ENCODE data around the gene BEND7.

Gene BEND7

DNA sequence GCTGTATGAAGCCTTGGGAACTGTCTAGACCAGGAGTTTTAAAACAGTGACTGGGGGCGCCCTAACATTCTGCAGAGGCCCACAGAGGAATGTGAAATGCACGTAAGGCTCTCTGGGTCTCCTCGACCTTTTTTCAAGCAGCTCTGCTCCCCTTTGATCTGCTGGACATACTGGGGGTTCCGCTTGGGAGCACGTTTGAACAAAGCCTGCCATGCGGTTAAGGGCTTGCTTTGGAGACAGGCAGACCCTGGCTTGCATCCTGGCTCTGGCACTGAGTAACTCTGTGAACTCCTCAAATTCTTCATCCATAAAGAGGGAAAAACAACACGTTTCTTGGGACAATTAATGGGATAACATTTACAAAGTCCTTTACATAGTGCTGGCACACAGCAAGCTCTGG, 7.8 kb downstream of the BEND7 start:
- no peak for DNase-seq (ENCODE audit: low spot score)

DNA sequence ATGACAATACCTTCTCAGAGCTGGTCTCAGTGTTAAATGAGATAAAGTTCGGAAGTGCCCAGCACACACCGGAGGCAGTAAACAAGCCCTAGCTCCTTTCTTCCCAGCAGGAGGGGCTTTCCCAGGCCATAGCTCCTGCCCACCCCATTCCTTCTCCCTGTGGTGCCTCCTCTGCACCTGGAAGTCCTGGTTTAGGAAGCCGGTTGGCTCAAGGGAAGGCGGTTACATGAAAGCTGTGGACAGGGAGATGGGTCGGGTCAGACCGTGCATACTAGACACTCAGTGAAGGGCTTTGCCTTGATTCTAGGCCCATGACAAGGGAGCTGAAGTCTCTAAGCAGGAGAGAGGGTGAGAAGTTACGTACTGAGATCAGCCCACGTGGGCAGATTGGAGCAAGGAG, 8.6 kb downstream of the BEND7 start:
- DNase-seq (ENCODE audit: low spot score) = no peak

DNA sequence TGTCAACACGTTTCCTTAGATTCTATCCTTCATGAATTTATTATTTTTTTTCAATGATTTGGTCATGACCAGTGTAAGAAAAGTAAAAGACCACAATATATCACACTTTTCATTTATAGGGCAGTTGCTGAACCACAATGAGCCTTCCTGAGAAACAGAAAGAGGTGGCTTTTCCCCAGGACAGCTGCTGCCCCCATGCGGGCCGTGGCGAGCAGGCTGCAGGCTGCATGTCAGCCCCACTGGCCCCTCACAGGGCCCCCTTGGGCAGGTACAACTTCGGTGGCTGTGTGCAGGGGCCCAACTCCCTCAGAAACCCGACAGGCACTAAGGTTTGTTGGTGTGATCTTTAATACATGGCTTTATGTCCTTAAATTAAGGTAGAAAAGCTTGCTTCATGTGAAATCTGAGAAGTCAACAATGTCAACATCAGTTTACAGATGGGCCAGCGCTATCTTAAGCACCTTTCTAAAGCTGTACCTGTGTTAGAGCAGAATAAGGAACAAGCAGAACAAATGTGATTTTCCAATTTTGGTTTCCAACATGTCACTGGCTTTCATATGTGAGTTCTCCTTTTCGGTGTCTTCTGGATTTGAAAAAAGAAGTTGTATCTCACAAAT, 10.6 kb downstream of the BEND7 start:
- DNase-seq (ENCODE audit: low spot score) = peak; percentile 23

DNA sequence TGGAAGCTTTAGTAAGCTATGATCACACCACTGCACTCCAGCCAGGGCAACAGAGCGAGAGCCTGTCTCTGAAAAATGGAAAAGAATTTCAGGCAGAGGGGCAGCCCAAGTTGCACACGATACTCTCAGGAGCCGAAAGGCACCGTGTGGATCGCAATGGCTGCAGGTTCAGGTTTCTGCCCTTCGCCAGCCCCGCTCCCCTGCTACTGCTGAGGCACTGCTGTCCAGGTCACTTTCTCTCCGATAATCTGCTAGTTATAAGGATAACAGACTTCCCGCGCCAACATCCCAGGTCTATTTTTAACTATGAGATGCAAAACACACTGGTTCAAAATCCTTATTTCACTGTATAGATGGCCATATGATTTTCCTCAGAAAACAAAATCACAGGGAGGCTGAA, 11.1 kb downstream of the BEND7 start:
- DNase-seq (ENCODE audit: low spot score) = no peak

DNA sequence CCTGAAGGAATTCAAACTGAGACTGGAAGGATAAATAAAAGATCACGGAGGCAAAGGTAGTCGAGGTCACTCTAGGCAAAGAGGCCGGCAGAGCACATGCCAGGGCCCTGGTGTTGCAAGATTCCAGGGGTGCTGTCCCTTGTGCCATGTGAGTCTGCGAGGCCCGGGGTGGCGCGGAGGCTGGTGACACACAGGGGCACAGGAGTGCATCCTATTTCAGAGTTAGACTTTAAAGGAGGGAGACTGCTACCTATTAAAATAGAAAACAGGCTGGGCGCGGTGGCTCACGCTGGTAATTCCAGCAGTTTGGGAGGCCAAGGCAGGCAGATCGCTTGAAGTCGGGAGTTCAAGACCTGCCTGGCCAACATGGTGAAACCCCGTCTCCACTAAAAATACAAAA, 12.6 kb downstream of the BEND7 start:
- no peak for DNase-seq (ENCODE audit: low spot score)

DNA sequence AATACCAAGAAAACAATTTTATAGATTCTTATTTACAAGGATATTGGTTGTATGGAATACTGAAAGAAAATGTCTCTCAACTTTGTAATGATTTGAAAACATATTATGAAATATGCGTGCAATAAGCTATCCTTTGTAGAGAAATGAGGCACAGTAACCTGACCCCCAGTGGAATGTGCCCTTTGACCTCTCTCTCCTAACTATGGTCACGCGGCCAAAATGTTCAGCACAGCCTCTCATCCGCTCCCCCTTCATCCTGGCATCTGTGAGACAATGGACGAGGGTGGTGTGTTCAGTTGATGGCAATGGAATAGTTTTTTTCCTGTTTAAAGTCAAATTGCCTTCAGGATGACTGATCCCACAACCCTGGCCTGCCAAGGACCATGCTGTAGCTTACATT, 13.3 kb downstream of the BEND7 start:
- no peak for DNase-seq (ENCODE audit: low spot score)

DNA sequence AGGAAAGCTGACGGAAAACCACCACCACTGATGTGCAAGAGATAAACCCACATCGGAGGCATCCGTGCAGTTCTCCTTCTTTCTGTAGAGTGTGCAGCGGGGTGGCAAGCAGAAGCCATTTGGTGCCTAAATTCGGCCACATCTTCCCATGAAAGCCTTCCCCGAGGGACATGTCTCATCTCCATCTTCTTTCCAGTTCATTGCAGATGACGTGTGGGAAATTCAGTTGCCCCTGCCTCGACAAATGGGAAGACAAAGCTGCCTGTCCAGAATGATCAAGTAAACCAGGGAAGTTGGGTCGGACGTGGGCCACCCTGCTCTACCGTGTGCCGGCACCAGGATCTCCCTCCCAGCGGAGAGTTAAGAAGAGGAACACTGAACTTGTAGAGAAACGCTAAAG, 14.5 kb downstream of the BEND7 start:
- DNase-seq (ENCODE audit: low spot score) = no peak

DNA sequence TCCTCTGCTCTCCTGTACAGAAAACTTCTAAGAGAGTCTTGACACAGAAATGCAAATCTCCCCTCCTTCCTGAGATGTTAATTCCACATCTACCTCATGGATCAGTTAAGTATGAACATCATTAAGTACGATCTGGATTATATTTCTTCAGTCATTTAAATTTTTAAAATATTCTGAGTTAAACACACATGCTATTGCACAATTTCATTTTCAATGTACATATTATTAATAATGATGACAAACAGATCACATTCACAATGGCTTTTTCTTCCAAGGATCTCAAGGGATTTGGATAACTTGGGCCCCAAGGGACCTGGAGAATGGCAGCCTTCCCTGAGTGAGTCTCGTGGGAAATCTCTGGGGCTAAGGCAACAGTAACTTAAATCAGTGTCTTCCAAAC, 16.2 kb downstream of the BEND7 start:
- no peak for DNase-seq (ENCODE audit: low spot score)

DNA sequence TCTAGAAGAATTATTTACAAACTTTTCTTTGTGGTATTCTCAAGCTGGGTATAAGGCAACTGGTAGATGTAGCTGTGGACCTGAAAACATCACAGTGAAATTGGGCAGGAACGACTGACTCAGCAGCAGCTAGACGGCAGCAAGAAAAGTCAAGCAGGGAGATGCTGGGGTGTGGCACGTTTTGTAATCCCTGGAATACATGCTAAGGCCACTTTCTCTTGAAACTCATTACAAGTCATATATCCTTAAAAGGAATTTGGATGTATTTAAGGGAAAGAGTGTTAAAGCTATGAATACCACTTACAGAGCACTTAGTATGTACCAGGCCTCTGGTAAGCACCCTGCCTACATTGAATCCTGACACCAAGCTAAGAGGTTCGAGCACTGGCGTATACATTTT, 17.4 kb downstream of the BEND7 start:
- DNase-seq (ENCODE audit: low spot score) = no peak

DNA sequence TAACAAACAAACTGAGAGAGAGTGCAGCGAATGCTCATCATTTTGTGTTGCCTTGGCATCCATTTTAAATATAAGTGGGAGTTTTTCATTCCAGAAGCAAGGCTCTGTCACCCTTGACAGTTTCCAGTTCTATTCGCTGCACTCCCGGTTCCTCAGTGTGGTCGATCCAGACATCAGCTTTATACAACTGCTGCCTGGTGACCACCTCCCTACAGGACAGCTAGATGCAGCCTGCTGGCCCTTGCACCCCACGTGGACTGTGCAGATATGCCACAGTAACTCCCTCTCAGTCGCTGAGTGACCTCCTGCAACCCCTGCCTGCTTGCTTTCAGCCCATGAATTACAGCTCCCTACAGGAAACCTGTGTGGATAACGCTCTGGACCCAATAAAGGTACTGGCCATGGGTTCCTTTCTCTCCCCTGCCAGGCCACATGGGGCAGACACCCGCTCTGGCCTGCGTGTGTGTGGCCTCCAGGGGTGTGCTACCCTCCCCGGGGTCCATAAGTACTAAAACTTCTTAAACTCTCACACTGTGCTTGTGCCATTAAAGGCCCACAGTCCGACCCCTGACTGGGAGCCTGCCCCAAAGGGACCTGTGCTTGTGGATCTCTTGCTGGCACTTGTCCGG, 23.6 kb downstream of the BEND7 start:
- no peak for DNase-seq (ENCODE audit: low spot score)

DNA sequence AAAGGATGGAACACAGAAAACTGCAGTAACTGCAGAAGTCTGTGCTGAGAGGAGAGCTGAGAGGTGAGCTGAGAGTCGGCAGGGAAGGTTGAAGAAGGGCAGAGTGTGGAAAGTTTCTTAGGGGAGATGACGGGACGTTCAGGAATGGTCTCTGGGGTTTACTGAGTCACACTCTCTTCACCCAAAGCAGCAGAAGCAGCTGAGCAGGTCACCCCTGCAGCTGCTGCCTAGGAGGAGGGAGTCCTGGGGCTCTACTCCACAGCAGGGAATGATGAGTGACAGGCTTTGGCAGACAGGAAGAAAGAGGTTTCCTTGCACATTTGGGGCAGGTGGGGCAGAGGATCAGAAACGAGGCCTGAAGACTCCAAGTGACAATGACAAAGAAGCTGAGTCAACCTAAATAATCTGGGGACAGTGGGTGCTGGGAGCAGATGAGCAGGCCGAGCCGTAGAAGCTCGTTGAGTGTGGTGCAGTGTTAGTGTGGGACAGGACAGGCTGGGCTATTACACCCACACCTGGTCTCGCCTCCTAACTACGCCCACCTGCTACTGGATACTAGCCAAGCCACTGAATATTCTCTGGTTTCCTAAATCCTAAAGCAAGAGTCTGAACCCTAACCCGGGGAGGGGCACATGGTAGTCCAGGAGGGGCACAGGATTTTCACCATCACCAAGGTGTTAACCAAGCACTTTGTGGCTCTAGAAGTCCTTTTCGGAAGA, 24.9 kb downstream of the BEND7 start:
- peak; percentile 56 for DNase-seq (ENCODE audit: low spot score)

DNA sequence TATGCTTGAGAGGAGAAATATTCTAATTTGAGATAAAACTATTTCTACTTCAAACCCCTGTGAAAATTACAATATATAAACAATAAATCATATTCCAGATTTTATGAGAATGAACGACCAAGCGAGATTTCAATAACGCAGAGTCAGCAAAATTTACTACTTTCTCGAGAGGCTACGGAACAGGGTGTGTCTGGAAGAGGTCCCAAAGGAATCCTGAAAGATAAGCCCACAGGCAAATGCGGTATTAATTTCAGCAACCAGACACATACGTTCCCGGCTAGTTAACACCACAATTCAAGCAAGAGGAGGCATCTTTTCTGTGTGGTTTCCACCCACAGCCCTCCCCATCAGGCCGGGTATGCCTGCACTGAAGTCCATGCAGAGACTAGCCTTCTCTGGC, 26.4 kb downstream of the BEND7 start:
- no peak for DNase-seq (ENCODE audit: low spot score)

DNA sequence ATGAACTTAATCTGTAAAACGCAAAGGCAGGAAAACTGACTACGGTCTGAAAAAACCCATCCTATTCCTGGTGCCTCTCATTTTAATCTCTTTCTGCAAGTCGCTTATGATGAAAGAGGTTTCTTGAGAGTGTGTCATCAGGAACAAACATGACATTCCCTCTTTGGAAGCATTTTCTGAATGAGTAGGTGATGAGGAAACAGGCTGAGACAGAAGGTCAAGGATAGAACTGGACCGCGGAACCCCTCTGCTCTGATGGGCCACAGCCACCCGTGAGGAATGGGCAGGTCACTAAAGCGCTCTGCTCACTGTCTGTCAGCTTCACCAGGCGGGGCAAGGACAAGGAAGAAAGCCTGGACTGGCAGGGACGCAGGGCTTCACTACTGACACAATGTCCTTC, 28.6 kb downstream of the BEND7 start:
- DNase-seq (ENCODE audit: low spot score) = no peak

DNA sequence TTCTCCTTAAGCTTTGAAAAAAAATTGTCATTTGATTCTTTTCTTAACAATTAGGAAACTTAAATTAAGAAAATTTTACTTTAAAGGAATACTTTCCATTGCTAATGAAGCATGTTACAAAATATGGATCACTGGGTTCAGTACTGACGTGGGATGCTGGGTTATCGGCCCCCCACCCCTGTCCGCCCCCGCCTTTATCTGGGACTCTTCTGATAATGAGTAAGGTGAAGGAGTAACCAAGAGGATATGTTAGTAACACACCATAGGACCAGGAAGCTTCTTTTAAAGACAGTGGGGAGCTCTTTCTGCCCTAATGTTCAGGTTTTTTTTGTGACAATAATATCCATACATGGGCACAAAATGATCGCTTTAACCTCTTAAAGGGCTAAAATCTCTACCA, 29.7 kb downstream of the BEND7 start:
- DNase-seq (ENCODE audit: low spot score) = no peak

DNA sequence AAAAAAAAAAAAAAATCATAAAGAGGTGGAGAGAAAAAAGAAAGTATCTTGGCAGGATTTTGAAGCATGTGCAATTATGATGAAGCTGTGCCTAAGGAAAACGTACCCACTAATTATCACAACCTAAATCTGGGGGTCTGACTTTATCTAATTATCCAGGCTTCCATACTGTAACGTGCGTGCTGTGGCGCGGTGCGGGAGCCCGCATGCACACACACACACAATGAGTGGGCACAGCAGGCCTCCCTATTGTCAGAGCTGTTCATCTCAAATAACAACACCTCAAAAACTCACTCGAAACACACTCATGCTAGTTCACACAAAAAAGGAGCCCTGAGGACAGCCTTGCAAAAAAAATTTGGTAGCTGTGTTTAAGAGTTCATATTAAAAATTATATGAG, 31.9 kb downstream of the BEND7 start:
- DNase-seq (ENCODE audit: low spot score) = no peak

DNA sequence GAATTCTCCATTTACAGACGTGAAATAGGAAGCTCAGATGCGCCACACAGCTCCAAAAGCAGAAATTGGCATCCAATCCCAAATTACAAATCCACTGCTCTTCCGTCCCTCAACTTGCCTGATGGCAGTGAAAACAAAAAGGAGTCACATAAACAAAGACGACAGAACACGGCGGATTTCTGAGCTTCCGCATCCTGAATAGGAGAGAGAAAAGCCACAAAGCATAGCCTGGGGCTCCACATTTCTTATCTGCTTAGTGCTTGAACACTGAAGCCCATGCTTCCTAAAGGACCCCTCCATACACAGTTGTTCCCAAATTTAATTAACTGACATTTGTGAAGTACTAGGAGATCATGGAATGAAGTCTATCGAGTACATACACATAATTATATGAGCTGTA, 32.6 kb downstream of the BEND7 start:
- no peak for DNase-seq (ENCODE audit: low spot score)

DNA sequence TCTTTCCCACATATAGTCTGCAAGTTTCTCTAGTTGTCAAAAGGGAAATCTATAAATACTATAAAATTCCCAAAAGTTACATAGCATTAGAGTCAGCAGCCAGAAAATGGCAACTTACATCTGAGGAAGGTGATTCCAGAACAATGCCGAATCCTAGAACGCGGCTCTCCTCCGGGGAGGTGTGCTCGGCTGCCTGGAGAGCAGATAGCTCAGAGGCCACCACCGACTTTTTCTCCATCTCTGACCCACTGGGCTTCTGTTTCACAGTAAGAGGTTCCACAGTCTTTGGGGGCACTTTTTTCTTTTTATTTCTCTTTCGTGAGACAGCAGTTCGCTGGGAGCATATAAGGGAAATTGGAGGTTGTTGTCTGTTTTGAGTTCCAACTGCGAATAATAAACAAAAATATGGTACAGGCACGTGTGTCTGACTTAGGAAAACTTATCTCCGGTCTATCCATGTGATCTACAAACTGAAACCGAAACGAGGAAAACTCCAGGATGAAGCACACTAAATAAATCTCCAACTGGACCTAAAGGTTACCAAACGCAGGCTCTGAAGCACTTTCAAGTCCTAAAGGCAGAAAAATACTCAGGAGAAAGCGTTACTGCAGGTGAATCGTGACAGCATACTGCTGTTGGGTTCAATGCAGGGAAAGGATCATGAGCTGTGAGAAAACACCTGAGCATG, 36.2 kb downstream of the BEND7 start:
- no peak for DNase-seq (ENCODE audit: low spot score)

DNA sequence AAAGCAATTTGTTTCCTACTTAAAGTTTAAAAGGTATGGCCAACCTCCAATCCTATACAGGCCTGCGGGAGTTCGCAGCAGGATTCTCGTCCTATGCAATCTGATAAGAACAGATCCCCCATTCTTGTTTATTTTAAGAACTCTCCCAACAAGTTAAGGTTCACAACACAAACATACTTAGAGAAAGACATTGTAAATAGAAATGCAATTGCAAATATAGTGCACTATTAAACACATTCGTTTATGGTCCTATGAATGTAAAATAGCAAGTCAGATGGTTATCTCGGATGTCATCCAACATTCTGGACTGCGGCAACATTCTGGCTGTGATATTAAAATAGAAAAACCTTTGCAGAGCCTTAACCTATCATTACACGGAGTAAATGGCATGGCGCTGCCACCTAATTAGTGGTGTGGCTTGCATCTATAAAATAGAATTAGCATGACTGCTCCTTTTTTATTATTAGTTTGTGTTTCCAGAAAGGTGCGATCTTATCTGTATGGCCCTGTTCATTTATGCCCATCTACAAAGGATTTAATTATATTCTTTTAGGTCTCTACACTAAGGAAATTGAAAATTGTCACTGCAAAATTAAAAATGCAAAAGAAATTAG, 37.0 kb downstream of the BEND7 start:
- no peak for DNase-seq (ENCODE audit: low spot score)

DNA sequence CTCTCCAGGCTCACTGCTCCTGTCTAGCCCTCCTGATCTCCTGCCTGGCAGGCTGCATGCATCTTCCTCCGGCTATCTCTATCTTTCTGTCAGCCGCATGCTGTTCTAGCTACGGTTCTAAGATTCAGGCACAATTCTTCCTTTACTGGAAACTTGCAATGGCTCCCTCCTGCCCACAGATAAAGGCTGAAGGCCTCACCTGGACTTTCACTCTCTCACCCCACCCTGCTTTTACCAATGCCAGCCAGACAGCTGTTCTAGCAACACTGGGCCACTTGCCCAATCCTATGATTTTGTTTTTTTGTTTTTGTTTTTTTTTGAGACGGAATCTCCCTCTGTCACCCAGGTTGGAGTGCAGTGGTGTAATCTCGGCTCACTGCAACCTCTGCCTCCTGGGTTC, 38.3 kb downstream of the BEND7 start:
- no peak for DNase-seq (ENCODE audit: low spot score)

DNA sequence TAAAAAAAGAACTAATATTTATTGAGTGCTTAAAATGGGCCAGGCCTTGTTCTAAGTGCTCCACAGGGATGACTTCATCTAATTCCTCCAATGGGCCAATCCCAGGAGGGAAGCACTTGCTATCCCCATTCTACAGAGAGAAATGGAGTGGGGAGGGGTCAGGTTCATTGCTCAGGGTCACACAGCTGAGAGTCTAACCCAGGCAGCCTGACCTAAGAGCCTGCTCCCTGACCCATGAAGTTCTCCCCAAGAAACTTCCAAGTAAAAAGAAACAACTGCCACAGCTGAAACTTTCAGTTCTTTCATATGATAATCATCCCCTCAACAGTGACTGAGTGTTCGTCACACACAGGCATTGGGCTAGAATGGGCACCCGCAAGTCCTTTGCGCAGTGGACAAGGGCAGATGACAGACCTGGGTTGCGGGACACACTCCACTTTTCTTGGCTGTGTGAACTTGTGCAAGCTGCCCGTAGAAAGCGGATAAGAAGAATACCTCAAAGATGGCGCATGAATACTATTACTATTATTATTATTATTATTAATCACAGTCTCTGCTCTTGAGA, 39.7 kb downstream of the BEND7 start:
- no peak for DNase-seq (ENCODE audit: low spot score)

DNA sequence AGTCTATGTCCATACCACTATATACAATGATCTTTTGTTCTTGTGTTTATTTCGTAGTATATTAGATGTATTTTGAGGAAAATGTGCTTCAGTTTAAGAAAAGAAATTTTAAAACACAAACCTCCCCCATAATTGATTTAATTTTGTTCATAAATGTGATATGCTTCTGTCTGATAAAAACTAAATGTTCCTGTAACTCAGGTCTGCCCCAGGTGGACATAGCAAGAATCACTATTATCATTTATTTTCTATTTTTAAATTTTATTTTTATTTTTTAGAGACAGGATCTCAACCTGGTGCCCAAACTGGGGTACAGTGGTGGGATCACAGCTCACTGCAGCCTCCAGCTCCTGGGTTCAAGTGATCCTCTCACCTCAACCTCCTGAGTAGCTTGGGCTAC, 43.2 kb downstream of the BEND7 start:
- peak; percentile 16 for DNase-seq (ENCODE audit: low spot score)

DNA sequence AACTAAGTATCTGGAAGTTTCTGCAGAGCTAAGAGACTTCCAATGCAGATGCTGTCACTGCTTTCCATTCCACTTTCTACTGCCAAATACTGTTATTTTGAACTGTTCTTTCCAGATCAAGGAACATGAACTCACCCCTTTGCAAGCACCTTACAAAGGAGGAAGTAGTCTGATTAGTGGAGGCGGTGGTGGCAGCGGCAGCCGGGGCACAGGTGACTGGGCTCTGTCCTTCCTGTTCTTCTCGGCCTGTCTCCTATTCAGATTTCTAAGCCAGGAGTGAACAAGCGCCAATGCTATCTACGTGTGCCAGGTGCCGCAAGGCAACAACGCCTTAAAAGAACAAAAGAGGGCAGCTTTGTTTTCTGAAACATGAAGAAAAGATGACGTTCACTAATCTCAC, 44.9 kb downstream of the BEND7 start:
- no peak for DNase-seq (ENCODE audit: low spot score)
